ENCODE measurements around the gene DCAF12L2.

DNA sequence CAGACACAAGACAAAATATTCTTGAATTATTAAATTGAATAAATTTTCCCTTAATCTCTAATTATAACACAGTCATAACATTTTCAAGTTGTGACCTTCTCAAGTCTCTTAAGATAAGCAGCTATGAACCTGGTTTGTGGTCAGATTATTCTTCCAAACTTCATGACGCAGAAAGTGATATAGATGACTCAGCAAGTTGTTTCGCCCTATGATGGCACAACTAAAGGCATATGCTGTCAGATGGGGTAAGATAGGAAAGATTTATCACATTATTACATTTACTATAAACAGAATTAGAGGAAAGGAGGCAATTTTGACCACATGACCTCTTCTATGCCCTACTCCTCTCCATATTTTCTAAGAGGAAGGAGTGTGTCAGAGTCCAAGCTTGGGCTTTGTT lies 4.6 kb upstream of the DCAF12L2 start:
- TF ChIP-seq, protein P1, sequence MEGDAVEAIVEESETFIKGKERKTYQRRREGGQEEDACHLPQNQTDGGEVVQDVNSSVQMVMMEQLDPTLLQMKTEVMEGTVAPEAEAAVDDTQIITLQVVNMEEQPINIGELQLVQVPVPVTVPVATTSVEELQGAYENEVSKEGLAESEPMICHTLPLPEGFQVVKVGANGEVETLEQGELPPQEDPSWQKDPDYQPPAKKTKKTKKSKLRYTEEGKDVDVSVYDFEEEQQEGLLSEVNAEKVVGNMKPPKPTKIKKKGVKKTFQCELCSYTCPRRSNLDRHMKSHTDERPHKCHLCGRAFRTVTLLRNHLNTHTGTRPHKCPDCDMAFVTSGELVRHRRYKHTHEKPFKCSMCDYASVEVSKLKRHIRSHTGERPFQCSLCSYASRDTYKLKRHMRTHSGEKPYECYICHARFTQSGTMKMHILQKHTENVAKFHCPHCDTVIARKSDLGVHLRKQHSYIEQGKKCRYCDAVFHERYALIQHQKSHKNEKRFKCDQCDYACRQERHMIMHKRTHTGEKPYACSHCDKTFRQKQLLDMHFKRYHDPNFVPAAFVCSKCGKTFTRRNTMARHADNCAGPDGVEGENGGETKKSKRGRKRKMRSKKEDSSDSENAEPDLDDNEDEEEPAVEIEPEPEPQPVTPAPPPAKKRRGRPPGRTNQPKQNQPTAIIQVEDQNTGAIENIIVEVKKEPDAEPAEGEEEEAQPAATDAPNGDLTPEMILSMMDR (IDR thresholded peaks at IDR 0.05) = no peak
- no peak for TF ChIP-seq POLR2A (IDR thresholded peaks at IDR 0.05)
